PC-3 (cell line): ENCODE measurements around the gene MDC1. TPM values are rescaled to one million over a fixed set of nuclear protein-coding genes. Genes with fewer than 3 reads are reported as not detected.

ENCODE experiments used
- ATAC-seq: fragments of 200-7000 bp; cut with Tn5 transposase; 2 replicates; pipeline ENCODE4 v1.9.1; 2020; ENCODE audit warnings: mild to moderate bottlenecking, moderate library complexity
- BruUV-seq: library from RNA; stranded (reverse); fragments of 400-500 nt; replicated peaks from 2 replicates; lab custom pipeline; 2021; lab: Mats Ljungman, UMichigan
- CTCF ChIA-PET: fragments of 300-600 bp; sonication (Branson Sonifier 250); formaldehyde crosslinking; loops from one replicate; lab custom pipeline; 2022; ENCODE audit warnings: antibody characterized with exemption; lab: Charles Lee
- POLR2A ChIA-PET: fragments of 300-600 bp; sonication (Branson Sonifier 250); formaldehyde crosslinking; loops from one replicate; lab custom pipeline; 2022; ENCODE audit warnings: antibody characterized with exemption; ENCODE audit not compliant: unreplicated experiment; lab: Charles Lee
- DNase-seq: peaks from one replicate; pipeline ENCODE4 v3.0.0-alpha.2; 2015
- H2AFZ ChIP-seq: fragments of 300-600 bp; sonication (generic); 2 replicates; pipeline ENCODE4 v1.6.0; 2016; ENCODE audit warnings: antibody characterized with exemption, low read length
- H3F3A ChIP-seq: fragments of 300-600 bp; sonication (generic); one replicate; pipeline ENCODE4 v1.6.0; 2017; ENCODE audit warnings: antibody characterized with exemption, low read length, control low read depth, mild to moderate bottlenecking; ENCODE audit not compliant: unreplicated experiment
- H3K27ac ChIP-seq: fragments of 300-600 bp; sonication (generic); 2 replicates; pipeline ENCODE4 v1.5.1; 2016; ENCODE audit warnings: mild to moderate bottlenecking, low read length
- H3K27me3 ChIP-seq: fragments of 300-600 bp; sonication (generic); 2 replicates; pipeline ENCODE4 v1.6.1; 2016; ENCODE audit warnings: low read length, mixed read lengths
- H3K36me3 ChIP-seq: fragments of 300-600 bp; sonication (generic); 2 replicates; pipeline ENCODE4 v1.6.1; 2016; ENCODE audit warnings: low read depth, mixed run types, low read length, mixed read lengths
- H3K4me1 ChIP-seq: fragments of 300-600 bp; sonication (generic); 2 replicates; pipeline ENCODE4 v1.5.1; 2016; ENCODE audit warnings: low read length; ENCODE audit not compliant: insufficient read depth
- H3K4me2 ChIP-seq: fragments of 300-600 bp; sonication (generic); 2 replicates; pipeline ENCODE4 v1.6.0; 2016; ENCODE audit warnings: low read length
- H3K4me3 ChIP-seq: fragments of 300-600 bp; sonication (generic); 2 replicates; pipeline ENCODE4 v1.5.1; 2016; ENCODE audit warnings: mild to moderate bottlenecking, low read length, mixed read lengths
- H3K79me2 ChIP-seq: fragments of 300-600 bp; sonication (generic); 2 replicates; pipeline ENCODE4 v1.6.1; 2017; ENCODE audit warnings: low read length, mixed read lengths
- H3K9ac ChIP-seq: fragments of 300-600 bp; sonication (generic); 2 replicates; pipeline ENCODE4 v1.6.0; 2016; ENCODE audit warnings: mild to moderate bottlenecking, low read length
- H3K9me2 ChIP-seq: fragments of 300-600 bp; sonication (generic); replicated peaks from 2 replicates; pipeline ENCODE4 v1.6.1; 2016; ENCODE audit warnings: mixed run types, low read length, mixed read lengths
- H3K9me3 ChIP-seq: fragments of 300-600 bp; sonication (generic); 2 replicates; pipeline ENCODE4 v1.6.1; 2016; ENCODE audit warnings: low read length, mixed read lengths
- H4K20me1 ChIP-seq: fragments of 300-600 bp; sonication (generic); 2 replicates; pipeline ENCODE4 v1.6.1; 2016; ENCODE audit warnings: low read length, mixed read lengths
- EZH2 ChIP-seq: fragments of 300-600 bp; sonication (generic); IDR thresholded peaks from one replicate; pipeline ENCODE4 v1.6.1; 2017; ENCODE audit warnings: antibody characterized with exemption, mild to moderate bottlenecking, low read length; ENCODE audit not compliant: unreplicated experiment
- EZH2phosphoT487 ChIP-seq: fragments of 300-600 bp; sonication (generic); IDR thresholded peaks from 2 replicates; pipeline ENCODE4 v1.6.1; 2018; ENCODE audit warnings: mild to moderate bottlenecking, antibody characterized with exemption, low read length, borderline replicate concordance
- intact Hi-C: fragments of 100-400 bp; cut with micrococcal nuclease; formaldehyde crosslinking; loops from 2 replicates; pipeline ENCODE4 v1.9.0; 2023
- total RNA-seq: library from RNA; depleted of rRNA; stranded (reverse); fragments of >200 nt; gene quantifications from 2 replicates; pipeline ENCODE4 v1.2.3, GENCODE V29; 2014; rRNA removed
- TF ChIP-seq, protein P1 (sequence below): fragments of 300-600 bp; sonication (generic); conservative IDR thresholded peaks from 2 replicates; pipeline ENCODE4 v1.5.1; 2017; ENCODE audit warnings: antibody characterized with exemption, low read depth, mild to moderate bottlenecking, low read length

Gene MDC1
- total RNA-seq, 1 experiment from 2014 or later = 19.6 TPM

DNA sequence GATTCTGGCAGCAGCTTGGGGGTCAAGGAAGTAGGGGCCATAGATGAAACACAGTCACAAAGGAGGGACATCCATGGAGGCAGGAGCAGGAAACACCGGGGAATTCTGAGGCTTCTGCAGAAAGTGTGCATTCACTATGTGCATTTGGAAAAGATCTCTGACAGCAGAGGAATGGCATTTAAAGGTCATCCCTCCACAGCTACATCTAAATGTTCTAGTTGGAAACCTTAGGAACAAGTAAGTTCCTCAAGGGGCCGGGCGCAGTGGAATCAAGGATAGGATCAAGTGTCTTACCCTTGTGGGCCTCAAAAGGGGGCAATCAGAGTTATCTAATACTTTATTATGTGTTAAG, 61.4 kb downstream of the MDC1 start:
- Histone ChIP-seq H3K79me2 (no peaks in the 10 kb centered on the region), H3K4me2 (no peak overlapping the region), H3K9ac (no peak overlapping the region), H3K9me3 (no peaks in the 10 kb centered on the region), H3K9me2 (no peaks in the 10 kb centered on the region), H3K27me3 (no peaks in the 10 kb centered on the region), H3K4me3 (no peak overlapping the region), H3K4me1 (no peaks in the 10 kb centered on the region), H4K20me1 (no peaks in the 10 kb centered on the region), H2AFZ (no peak overlapping the region), H3K27ac (no peak overlapping the region), H3F3A (no peaks in the 10 kb centered on the region), H3K36me3 (peaks cover 45% of the 10 kb centered on the region)
- CTCF ChIA-PET = no interaction called here
- ATAC-seq (no peak), DNase-seq (no peak)
- BruUV-seq = no TSS peak
- no peak for TF ChIP-seq EZH2
- no peak for TF ChIP-seq EZH2phosphoT487
- TF ChIP-seq, protein P1, sequence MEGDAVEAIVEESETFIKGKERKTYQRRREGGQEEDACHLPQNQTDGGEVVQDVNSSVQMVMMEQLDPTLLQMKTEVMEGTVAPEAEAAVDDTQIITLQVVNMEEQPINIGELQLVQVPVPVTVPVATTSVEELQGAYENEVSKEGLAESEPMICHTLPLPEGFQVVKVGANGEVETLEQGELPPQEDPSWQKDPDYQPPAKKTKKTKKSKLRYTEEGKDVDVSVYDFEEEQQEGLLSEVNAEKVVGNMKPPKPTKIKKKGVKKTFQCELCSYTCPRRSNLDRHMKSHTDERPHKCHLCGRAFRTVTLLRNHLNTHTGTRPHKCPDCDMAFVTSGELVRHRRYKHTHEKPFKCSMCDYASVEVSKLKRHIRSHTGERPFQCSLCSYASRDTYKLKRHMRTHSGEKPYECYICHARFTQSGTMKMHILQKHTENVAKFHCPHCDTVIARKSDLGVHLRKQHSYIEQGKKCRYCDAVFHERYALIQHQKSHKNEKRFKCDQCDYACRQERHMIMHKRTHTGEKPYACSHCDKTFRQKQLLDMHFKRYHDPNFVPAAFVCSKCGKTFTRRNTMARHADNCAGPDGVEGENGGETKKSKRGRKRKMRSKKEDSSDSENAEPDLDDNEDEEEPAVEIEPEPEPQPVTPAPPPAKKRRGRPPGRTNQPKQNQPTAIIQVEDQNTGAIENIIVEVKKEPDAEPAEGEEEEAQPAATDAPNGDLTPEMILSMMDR = no peak
- intact Hi-C loops = no loop called here
- POLR2A ChIA-PET = no interaction called here

DNA sequence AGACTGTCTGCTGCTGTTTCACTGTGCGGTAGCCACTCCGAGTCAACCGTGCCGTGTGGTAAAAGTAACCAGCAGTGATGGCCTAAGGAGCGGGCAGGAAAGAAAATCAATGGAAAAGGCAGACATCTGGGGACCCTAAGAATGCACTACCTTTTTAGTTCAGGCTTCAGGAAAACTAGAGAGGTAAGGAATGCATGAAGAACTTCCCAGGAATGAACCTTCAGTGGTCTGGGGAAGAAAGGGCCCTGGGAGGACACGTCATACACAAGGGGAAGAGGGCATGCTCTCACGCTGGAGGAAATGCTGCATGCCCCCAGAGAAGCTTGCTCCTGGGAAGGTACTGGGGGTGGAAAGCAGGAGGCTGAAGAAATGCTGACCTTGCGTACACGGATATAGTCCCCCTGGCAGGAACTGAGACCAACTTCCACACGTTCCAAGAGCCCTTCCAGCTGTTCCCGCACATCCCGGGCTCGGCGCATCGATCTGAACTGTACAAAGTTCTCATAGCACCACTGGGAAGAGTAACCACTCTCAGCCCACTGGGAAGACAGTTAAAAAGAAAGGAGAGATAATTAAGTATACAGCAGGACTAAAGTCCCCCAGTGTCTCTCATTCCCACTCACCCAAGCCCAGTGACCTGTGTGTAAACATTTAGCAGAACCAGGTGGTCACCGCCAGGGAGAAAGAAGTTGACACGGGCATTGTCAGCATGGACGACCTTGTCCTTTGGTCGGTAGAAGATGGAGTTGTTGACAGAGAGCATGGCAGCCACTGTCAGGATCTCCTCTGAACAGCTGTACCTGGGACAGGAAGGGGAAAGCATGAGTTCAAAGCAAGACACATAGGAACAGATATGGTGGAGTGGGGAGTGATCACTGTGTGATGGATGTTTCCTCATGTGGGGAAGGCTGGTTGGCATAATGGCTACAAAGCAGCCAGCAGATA, 62.0 kb downstream of the MDC1 start:
- Histone ChIP-seq H3K9ac (no peak overlapping the region), H3K4me3 (no peak overlapping the region), H3K4me1 (no peaks in the 10 kb centered on the region), H3K9me3 (no peaks in the 10 kb centered on the region), H3K79me2 (no peaks in the 10 kb centered on the region), H3K27me3 (no peaks in the 10 kb centered on the region), H3K4me2 (no peak overlapping the region), H4K20me1 (no peaks in the 10 kb centered on the region), H3K27ac (no peak overlapping the region), H3K9me2 (no peaks in the 10 kb centered on the region), H3K36me3 (peaks cover 45% of the 10 kb centered on the region), H3F3A (no peaks in the 10 kb centered on the region), H2AFZ (no peak overlapping the region)
- ChIA-PET POLR2A (no interaction called here), CTCF (no interaction called here)
- TSS peak; percentile 7 for BruUV-seq
- ATAC-seq = no peak
- no peak for DNase-seq
- intact Hi-C loops = no loop called here
- no peak for TF ChIP-seq EZH2

DNA sequence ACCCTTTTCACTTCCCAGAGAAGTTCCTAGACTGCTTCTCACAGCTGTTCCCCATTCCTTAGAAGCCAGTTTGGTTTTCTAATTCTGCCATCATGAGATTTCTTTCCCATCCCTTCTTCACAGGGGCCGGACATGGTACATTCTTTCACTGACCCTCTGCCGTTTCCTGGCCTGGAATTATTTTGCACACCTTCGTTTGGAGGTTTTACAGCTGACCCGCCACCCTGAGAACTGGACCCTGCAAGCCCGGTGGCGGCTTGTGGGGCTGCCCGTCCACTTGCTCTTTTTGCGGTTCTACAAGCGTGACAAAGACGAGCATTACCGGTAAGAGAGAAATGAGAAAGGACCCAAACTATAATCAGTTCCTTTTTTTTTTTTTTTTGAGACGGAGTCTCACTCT, 65.9 kb downstream of the MDC1 start:
- BruUV-seq = no TSS peak
- peaks cover 9% of the 10 kb centered on the region for H3K4me1 ChIP-seq
- no peak for DNase-seq
- no peak overlapping the region for H3K4me2 ChIP-seq
- peaks cover 27% of the 10 kb centered on the region for H3K36me3 ChIP-seq
- no peaks in the 10 kb centered on the region for H3F3A ChIP-seq
- ATAC-seq = no peak
- H3K27me3 ChIP-seq = no peaks in the 10 kb centered on the region
- TF ChIP-seq EZH2phosphoT487 (no peak), EZH2 (no peak)
- TF ChIP-seq, protein P1 = no peak
- no peaks in the 10 kb centered on the region for H3K9me3 ChIP-seq
- no peak overlapping the region for H3K27ac ChIP-seq
- H3K9me2 ChIP-seq = no peaks in the 10 kb centered on the region
- intact Hi-C loops = no loop called here
- no peak overlapping the region for H2AFZ ChIP-seq
- POLR2A ChIA-PET = no interaction called here
- peaks cover 33% of the 10 kb centered on the region for H3K79me2 ChIP-seq
- H3K9ac ChIP-seq = no peak overlapping the region
- no peak overlapping the region for H3K4me3 ChIP-seq
- H4K20me1 ChIP-seq = no peaks in the 10 kb centered on the region
- CTCF ChIA-PET = interaction anchor here (0.6 kb wide), 1 partner anchor 523 kb away, joined by 4 read pairs; no protein-coding TSS in a partner anchor

Other genes starting within 250 kb of the MDC1 start
- 131 and 161 TPM in 2 replicates for gene HLA-E, start 227.8 kb downstream of the MDC1 start, total RNA-seq
- 34.7 and 46.7 TPM in 2 replicates for gene GNL1, start 160.8 kb downstream of the MDC1 start, total RNA-seq
- 4.8 and 6.1 TPM in 2 replicates for gene PRR3, start 160.0 kb downstream of the MDC1 start, total RNA-seq
- 67.3 and 77.3 TPM in 2 replicates for gene ABCF1, start 145.8 kb downstream of the MDC1 start, total RNA-seq
- 44.2 and 44.5 TPM in 2 replicates for gene PPP1R10, start 100.0 kb downstream of the MDC1 start, total RNA-seq
- 69.9 and 91.0 TPM in 2 replicates for gene MRPS18B, start 99.4 kb downstream of the MDC1 start, total RNA-seq
- 4.6 and 6.1 TPM in 2 replicates for gene ATAT1, start 90.4 kb downstream of the MDC1 start, total RNA-seq
- 10.6 and 18.7 TPM in 2 replicates for gene C6orf136, start 70.1 kb downstream of the MDC1 start, total RNA-seq
- gene DHX16, start 44.3 kb downstream of the MDC1 start, total RNA-seq = 50.0 and 75.6 TPM in 2 replicates
- 49.9 and 76.0 TPM in 2 replicates for gene PPP1R18, start 30.6 kb downstream of the MDC1 start, total RNA-seq
- gene NRM, start 26.3 kb downstream of the MDC1 start, total RNA-seq = 8.5 and 14.8 TPM in 2 replicates
- 1,245 and 1,398 TPM in 2 replicates for gene TUBB, start 3.1 kb upstream of the MDC1 start, total RNA-seq
- gene FLOT1, start 25.4 kb upstream of the MDC1 start, total RNA-seq = 305 and 401 TPM in 2 replicates
- 1,173 and 1,198 TPM in 2 replicates for gene IER3, start 27.3 kb upstream of the MDC1 start, total RNA-seq
- gene DDR1, start 167.2 kb upstream of the MDC1 start, total RNA-seq = 108 and 144 TPM in 2 replicates
- gene GTF2H4, start 190.9 kb upstream of the MDC1 start, total RNA-seq = 21.7 and 28.7 TPM in 2 replicates
- 66.5 and 87.8 TPM in 2 replicates for gene VARS2, start 197.0 kb upstream of the MDC1 start, total RNA-seq
- not detected in 2 replicates for gene SFTA2, start 214.9 kb upstream of the MDC1 start, total RNA-seq
- 0.04 TPM in 1 of 2 replicates, not detected in the other for gene MUCL3, start 223.7 kb upstream of the MDC1 start, total RNA-seq